Activated CD4-positive, alpha-beta T cell treated with anti-CD3 and anti-CD28 coated beads for 24 hours (primary cell): ENCODE results near the gene NAGA.
"Not testable (repeated sequence)": the region's sequence is repeated elsewhere in the genome, so short reads cannot be mapped to it uniquely, and the experiment has no call there.

Experiments used
- DNase-seq, 2 donors: peaks; one replicate each; pipeline ENCODE4 v3.0.0-alpha.2; 2020; ENCODE audit warnings: low read depth in 2 of 2

The NAGA gene

DNA sequence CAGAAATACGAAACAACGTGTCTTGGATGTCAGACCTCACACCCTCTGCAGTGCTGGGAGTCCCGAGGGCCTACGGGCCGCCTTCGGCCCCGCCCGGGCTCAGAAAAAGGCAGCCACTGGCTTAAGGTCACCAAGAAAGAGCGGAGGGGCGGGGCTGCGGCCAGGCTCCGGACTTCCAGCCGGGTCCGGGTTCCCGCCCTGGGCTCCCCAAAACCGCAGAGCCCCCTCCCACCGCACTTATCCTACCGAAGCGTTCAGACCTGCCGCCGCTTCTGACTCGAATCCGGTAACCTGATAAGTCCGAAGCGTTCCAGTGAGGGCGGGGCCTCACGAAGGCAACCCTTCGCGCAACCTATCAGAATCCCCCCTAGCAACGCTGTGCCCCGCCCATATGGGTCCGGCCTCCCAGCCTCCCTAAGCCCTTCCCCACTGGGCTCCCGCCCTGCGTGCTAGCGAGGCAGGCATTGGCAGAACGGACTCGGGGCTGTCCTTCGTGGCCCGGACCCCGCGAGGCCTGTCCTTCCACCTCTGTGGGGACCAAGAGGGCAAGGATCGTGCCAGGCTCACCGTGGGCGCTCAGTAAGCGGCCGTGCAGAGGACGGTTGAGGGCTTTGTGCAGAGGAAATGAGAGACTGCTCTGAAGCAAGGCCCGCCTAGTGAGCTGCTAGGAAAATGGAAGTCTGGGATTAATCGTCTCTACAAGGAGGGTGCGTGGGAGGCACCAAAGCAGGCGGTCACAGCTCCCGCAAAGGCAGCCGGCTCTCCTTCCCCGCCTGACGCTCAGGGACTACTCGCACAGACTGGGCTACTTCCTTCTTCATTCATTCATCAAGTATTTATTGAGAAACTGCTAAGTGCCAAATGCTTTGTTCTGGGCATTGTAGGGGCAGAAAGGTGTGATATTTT, at the start of gene NAGA:
Gene NAGA, minus strand, starts transcription at position 296 of the 906 bp plus-strand sequence. CDS start 515 bp downstream, outside the sequence.
- DNase-seq: peak; percentile 81 to 86

DNA sequence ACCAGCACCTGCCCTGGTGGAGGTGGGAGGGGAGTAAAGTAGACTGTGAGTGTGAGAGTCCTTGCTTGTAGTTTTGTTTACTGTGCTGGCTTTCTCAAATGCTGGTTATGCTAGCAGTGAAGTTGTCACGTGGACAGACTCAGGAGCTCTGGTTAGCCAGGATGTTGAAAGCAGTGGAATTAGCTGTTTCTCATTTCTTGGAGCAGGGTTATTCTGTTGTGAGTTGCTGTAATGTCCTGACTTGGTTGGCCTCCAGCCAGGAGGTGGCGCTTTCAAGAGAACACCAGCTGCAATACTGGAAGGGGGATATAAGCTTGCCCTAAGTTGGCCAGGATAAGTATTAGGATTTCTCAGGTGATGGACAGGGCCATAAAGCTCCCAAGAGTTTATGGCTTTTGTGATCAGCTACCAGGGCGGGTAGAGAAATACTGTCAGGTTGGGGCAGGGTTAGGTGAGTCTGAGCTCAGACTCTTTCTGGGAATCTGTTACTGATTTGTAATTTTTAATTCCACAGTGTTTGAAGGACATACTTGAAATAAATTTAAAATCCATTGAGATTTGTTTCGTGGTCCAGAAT, 46.3 kb upstream of the NAGA start:
- no peak for DNase-seq

DNA sequence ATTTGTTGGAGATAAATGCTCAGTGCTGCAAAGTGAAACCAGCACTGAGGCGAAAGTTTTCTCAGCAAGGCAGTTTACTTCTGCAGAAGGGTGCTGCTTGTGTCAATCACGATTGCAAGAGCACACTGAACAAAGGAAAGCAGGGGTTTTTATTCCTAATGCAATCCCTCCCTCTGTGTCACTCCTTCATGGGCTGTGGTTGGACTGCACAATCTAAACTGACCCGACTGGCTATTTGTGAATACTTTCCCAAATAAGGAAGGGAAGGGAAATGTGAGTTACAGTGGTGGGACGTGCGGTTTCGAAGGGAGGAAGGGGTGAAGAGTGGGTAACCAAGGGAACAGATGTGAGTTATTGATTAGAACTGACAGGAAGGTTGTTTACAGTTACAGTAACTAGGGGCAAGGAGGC, 44.8 kb upstream of the NAGA start:
- DNase-seq: not testable (repeated sequence)

DNA sequence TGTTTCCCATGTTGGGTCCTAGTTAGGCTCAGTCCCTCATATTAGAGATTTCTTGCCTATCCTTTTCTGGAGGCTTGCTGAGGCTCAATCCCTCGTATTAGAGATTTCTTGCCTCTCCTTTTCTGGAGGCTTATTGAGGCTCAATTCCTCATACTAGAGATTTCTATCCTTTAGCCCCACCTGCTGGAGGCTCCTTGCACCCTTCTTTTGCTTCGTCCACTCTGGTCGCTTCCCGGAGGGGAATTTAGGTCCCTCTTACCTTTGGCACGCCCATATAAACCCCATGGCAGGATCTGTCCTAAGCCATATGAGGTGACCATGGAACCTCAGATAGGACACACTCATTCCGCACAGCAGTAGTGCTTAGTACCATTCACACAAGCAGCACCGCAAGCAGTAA, 44.1 kb upstream of the NAGA start:
- DNase-seq: no peak

DNA sequence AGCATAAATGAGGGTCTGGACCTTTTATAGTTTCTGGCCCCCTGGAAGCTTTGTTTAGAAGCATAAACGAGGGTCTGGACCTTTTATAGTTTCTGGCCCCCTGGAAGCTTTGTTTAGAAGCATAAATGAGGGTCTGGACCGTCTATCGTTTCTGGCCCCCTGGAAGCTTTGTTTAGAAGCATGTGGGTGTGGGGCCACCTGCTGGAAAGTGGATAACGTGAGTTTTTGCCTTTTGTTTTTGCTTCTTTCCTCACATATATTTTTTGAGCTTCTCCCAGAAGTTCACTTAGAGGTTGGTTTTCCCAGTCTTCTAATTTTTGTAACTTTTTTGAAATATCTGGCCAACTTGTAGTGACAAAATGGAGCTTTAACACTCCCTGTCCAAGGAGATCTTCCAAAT, 42.2 kb upstream of the NAGA start:
- DNase-seq: not testable (repeated sequence)

DNA sequence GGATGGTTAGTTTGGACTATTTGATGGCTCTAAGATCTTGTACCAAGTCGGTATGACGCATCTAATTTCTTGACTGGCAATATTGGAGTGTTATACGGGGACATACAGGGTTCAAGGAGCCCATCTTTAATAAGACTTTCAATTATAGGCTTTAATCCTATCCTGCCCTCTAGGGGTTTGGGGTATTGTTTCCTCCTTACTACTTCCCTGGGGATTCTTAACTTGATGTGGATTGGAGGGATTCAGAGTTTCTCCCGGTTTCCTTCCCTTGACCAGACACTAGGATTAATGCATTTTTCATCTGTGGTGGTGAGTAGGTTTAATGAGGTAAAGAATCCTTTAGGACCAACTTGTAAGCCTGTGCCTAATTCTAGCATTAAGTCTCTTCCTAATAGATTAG, 41.2 kb upstream of the NAGA start:
- no peak for DNase-seq

DNA sequence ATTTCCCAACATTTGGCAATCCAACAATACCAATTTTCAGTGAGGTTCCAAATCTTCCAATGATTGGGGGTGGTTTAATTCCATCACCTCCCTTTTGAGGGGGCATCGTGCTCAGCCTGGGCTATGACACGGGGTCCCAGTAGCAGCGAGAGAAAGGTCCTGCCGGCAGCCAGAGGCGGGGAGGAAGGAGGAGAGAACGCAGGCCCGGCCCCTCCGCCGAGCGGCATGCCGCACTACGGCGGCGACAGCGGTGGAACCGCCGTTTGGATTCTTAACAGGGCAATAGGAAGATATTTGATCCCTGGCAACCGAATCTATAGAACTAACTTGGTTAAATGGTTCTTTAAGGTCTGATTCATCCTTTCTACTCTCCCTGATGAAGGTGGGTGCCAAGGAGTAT, 38.2 kb upstream of the NAGA start:
- DNase-seq: no peak

DNA sequence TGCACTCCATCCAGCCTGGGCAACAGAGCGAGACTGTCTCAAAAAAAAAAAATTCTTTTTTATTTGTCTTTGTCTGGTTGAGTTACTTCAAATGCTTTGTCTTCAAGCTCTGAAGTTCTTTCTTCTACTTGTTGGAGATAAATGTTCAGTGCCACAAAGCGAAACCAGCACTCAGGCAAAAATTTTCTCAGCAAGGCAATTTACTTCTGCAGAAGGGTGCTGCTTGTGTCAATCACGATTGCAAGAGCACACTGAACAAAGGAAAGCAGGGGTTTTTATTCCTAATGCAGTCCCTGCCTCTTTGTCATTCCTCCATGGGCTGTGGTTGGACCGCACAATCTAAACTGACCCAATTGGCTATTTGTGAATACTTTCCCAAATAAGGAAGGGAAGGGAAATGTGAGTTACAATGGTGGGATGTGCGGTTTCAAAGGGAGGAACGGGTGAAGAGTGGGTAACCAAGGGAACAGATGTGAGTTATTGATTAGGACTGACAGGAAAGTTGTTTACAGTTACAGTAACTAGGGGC, 33.8 kb upstream of the NAGA start:
- DNase-seq: not testable (repeated sequence)

DNA sequence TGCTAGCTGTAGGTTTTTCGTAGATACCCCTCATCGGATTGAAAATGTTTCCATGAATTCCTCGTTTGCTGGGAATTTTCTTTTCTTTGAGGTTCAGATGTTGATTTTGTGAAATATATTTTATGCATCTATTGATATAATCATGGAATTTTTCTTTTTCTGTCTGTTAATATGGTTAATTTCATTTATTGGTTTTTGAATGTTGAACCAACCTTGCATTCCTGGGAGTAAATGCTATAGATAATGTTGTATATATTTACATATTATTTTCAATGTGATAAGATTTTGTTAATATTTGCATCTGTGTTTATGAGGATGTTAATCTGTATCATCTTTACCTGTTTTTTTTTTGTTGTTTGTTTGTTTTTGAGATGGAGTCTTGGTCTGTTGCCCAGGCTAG, 30.6 kb upstream of the NAGA start:
- DNase-seq: no peak

DNA sequence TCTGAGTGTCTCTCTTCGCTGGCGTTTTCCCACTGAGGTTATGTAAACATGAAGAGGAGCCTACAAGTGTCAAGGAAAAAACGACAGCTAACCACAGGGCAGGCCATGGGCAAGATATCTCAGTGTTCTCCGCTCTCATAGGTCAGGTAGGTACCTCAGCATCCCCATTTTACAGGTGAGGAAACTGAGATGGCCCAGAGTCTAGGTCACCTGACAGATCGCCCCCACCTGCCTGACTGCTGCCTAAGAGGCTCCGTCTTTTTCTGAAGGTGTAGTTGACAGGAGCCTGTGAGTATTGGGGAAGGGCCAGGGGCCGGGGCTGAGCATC, 20.8 kb upstream of the NAGA start:
- DNase-seq: no peak

DNA sequence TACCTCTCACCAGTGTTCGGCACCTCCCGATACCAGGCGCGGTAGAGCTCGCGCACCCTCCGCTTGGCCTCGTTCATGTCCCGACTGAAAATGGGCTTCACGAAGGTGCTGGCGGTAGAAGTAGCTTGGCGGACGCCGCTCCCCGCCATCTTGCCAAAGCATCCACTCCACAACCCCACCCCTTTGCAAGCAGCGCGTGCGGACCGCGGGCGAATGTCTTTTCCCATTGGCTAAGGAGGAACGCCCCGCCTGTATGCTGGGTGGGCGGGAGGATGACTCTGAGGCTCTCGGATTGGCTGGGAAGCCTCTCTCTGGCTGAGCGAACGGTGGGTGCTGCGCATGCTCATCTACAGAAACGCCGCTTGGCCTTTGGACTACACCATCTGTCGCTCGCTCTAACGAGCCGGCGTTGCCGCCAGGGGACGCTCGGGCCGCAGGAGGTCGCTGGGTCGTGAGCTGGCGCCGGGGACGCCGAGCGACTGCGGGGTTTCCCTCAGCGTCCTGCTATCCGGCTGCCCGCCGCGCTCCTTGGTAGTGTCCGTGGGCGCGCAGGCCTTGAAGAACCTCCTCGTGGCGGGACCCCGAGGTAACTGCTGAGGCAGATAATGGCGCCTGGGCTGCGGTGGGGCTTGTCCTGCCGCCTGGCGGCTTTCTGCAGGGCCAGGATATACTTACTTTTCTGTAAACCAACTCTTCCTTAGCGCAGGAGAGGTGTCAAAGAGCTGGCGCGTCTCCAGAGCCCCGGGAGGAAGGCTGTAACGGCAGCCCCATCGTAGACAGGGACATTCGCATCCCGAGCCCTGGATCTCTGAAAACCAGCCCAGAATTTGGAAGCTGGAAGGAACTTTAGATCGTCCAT, 20.2 kb upstream of the NAGA start, which contains the start of gene NDUFA6:
Gene NDUFA6, minus strand, starts transcription at position 177 of the 859 bp plus-strand sequence. Its CDS starts 28 bp downstream, at position 149.
- DNase-seq: peak; percentile 95 to 97

DNA sequence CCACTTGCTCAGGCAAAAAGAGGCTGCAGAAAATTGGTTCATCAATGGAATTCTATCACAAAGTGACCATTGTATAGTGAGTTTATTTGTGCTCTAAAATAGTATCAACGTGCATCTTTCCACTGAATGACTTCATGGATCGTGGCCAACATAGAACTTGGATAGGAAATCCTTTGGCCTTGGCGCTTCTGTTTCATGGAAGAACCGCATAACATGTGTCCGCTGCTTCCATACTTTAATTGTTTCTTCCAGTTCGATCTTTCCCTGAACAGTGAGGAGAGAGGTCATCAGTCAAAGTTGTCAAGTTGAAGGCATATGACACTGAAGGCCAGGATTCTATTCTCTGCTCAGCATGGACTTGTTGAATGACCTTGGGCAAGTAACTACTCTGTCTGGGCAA, 15.4 kb upstream of the NAGA start:
- DNase-seq: no peak

DNA sequence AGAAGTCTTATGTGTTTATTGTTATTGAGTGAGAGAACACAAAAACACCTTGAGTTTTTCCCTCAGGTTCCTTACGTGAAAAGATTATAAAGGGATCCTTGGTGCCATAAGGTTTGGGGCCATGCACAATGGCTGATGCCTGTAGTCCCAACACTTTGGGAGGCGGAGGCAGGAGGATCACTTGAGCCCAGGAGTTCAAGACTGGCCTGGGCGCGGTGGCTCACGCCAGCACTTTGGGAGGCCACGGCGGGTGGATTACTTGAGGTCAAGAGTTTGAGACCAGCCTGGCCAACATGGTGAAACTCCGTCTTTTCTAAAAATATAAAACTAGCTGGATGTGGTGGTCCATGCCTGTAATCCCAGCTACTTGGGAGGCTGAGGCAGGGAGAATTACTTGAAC, 14.3 kb upstream of the NAGA start:
- DNase-seq: no peak

DNA sequence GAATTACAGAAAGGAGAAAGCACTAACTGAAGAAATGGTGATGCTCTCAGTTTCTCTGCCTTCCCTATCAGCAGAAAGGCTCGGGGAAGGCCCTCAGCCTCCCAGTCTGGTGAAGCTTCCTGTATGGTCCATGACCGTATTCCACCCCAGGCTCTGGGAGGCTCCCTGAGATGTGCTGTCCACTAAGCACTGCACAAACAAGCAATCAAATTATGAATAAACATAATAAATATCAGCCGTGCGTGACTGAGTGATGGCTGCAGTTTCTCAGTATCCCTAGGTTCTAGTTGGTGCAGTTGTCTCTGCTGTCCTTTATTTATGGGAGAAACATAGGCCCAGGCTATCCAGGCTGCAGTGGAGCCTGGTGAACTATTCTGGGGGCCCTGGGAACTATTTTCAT, 12.5 kb upstream of the NAGA start:
- DNase-seq: no peak

DNA sequence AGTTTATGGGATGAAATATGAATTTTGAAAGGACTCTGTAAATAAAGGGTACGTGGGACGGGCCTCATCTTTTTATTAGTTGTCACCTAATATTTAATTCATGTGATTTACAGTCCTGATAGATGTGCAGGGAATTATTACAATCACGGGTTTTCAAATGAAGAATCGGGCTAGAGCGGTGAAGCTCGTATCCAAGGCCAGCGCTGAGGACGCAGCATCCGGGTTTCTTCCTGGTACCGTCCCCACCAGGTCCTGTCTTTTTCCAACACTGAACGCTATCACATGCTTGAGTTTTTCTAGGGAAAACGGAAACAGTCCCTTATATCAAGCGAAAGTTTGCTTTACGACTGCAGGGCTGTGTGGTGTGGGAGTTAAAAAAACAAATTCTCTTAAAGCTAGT, 9.7 kb upstream of the NAGA start:
- no peak for DNase-seq

DNA sequence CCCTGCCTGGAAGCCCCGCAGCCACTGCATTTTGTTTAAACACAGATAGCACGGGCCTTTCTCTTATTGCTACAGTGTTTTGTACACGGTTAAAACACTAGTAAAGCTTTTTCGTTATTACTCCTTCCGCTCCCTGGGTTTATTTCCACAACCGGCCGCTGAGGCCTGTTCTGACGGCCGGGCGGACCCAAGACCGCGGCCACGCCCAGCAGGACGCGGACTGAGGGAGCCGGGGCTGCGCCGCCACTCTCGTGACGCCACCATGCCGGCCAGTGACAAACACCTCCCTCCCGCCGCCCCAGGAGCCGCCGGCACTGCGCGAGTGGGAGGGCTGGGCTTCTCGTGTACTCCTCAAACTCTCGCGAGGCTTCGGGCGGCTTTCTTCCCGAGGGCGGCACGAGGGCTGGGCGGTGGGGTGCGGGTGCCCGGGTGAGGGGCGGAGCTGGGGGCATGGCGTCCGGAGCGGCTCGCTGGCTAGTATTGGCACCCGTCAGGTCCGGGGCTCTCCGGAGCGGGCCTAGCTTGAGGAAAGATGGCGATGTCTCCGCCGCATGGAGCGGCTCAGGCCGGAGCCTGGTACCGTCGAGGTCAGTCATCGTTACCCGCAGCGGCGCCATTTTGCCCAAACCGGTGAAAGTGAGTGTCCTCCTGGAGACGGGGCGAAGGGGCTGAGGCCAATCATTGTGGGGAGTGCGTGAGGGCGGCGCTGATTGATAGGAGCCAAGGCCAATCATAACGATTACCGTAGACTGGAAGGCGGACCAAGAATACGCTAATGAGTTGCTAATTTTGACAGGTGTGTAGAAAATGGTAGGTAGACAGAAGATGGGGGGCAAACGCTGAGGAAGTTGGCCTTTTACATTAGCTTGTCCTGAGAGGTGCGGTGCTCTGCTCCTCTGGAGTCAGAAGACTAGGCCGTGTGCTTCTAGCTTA, 9.0 kb upstream of the NAGA start, which contains the start of gene SMDT1:
Gene SMDT1, plus strand, starts transcription at position 382 of the 933 bp plus-strand sequence. Its CDS starts 69 bp downstream, at position 451.
- DNase-seq: peak; percentile 96 to 97

DNA sequence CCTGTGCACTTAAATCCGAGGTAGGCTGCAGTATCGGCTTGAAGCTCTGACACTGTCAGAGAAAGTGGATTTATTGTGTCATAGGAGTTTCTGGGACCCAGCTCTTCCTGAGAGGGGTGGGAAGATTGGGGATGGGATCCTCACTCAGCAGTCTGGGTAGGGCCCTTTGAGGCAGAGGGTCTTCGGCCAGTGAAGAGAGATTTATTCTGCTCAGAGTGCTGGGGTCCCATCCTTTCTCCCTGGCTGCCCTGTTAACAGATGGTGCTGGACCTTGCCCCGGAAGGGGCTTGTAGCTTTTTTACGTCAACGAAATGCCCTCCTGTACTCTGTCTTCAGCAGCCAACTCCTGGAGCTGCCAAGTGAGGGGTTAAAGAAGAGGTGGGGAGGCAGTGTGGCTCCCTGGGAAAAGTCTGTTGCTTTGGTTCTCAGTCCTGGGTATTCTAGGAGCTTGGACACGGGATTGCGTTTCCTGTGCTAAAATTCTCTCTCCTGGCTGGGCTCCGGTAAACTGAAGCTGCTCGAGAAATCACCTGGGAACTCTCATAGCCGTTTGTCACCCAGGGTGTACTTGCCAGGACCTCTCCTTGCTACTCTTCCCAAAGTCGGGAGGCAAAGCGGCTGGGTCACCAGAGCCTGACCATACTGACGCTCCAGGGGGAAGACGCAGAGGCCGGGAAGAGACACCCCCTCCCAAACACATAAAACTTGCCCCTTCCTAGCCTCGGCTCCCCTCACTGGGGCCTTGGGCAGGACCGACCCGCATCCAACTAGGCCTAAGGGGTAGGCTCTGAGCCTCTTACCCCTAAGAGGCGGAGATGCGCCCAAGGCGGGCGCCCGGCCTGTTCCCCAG, 8.1 kb upstream of the NAGA start:
- no peak for DNase-seq

DNA sequence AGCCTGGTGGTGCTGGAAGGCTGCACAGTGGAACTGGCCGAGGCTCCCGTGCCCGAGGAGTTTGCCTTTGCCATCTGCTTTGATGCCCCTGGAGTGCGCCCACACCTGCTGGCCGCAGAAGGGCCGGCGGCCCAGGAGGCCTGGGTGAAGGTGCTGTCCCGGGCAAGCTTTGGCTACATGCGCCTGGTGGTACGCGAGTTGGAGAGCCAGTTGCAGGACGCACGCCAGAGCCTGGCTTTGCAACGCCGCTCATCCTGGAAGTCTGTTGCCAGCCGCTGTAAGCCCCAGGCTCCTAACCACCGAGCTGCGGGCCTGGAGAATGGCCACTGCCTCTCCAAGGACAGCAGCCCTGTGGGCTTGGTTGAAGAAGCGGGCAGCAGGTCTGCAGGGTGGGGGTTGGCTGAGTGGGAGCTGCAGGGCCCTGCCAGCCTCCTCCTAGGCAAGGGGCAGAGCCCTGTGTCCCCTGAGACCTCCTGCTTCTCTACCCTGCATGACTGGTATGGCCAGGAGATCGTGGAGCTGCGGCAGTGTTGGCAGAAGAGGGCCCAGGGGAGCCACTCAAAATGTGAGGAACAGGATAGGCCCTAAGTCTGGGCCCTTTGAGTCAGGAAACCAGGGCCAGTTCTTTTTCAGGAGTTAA, 7.0 kb upstream of the NAGA start:
- no peak for DNase-seq

DNA sequence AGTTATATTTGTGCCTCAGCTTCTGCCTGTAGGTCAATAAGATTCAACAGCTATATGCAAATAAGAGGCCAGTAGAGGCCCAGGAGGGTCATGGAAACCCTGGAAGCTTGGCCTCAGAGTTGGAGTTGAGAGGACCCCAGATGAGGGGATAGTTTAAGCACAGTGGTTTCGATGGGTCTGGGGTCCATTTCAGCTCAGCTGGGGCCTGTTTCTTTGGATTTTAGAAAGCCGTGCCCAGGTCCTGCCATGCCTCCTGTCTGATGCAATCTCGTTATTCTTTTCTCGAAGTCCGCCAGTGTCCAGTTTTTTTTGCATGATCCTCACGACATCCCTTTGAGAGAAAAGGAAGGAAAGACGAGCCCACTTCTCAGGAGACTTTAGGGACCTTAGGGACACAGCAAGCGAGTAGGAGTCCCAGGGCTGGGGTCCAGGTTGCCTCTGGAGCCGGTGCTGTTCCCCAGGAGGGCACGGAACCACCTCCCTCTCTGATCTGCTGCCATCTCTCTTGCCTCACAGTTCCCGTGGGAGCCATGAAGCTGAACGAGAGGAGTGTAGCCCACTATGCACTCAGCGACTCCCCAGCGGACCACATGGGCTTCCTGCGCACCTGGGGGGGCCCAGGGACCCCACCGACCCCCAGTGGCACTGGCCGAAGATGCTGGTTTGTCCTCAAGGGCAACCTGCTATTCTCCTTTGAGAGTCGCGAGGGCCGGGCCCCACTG, 6.3 kb upstream of the NAGA start:
- DNase-seq: no peak
